Pancreas (tissue), 10 donors: Measurements from ENCODE around the gene TP53BP1. TPM values are rescaled to one million over a fixed set of nuclear protein-coding genes. Genes with fewer than 3 reads are reported as not detected.

Experiments used
- ATAC-seq, 4 donors: fragments of 200-7000 bp; cut with Tn5 transposase; one replicate each; pipeline versions ENCODE4 v1.8.0 to v1.9.1; 2020; ENCODE audit warnings: mild to moderate bottlenecking in 4 of 4, moderate library complexity in 4 of 4
- DNase-seq, 6 donors: peaks; one replicate each; pipeline ENCODE4 v3.0.0-alpha.2; 2020
- FAIRE-seq: peaks from 2 replicates; lab custom pipeline; 2012; peaks lifted over from hg19 to GRCh38; lab: Jason Lieb, UNC
- H3K27ac ChIP-seq, 4 donors: fragments of 200-600 bp; sonication (generic); 1 replicate in 3 of 4; 2 replicates in 1 of 4; pipeline versions ENCODE4 v1.5.0 to v1.8.0; 2020
- H3K27me3 ChIP-seq, 4 donors: fragments of 200-600 bp; one replicate each; pipeline ENCODE4 v1.8.0; 2021
- H3K36me3 ChIP-seq, 3 donors: fragments of 200-600 bp; sonication (generic) in 1 of 3; one replicate each; pipeline versions ENCODE4 v1.5.0 to v1.8.0; 2020 to 2021
- H3K4me1 ChIP-seq, 3 donors: fragments of 200-600 bp; one replicate each; pipeline ENCODE4 v1.8.0; 2021
- H3K4me3 ChIP-seq, 4 donors: fragments of 200-600 bp; sonication (generic) in 2 of 4; one replicate each; pipeline versions ENCODE4 v1.5.0 to v1.8.0; 2020 to 2021
- H3K9me3 ChIP-seq, 4 donors: fragments of 200-600 bp; one replicate each; pipeline ENCODE4 v1.8.0; 2021
- CTCF ChIP-seq, 4 donors: fragments of 200-600 bp; sonication (generic) in 3 of 4; IDR thresholded peaks; one replicate each; pipeline versions ENCODE4 v1.5.0 to v1.8.0; 2021; ENCODE audit warnings: antibody characterized with exemption in 4 of 4
- WGBS, 2 donors: extraction: QIAGEN DNeasy Blood & Tissue Kit; methylation state at CpG; one replicate each; pipeline ENCODE4 v1.1.7; 2013; 5-methylcytosine and 5-hydroxymethylcytosine counted together
- intact Hi-C, 3 donors: fragments of 100-400 bp; cut with DNase I; formaldehyde crosslinking; loops; one replicate each; pipeline versions ENCODE4 v1.11.1 to v1.14.2; 2022
- polyA plus RNA-seq, 2 donors: library from polyadenylated mRNA; stranded (reverse); fragments of 200-250 nt; gene quantifications; one replicate each; pipeline ENCODE4 v1.2.3, GENCODE V29; 2013
- total RNA-seq, 6 donors: library from RNA; stranded (reverse); fragmentation: NEBNext Ultra II Directional in 4 of 6; extraction: Animal tissue kit (Norgen Biotek cat#: 25700) in 4 of 6; gene quantifications; one replicate each; pipeline versions ENCODE4 v1.2.1 to v1.2.4, GENCODE V29; 2021 to 2023
- donor health status: healthy with polysubstance abuse.
- donor health status: DM: no; HTN: no; CAD: no; lungs with moderate emphysema.
- donor health status: DM: no; HTN: no; CAD: no.
- donor health status: control.
- donor health status: control.
- donor health status: Bipolar disorder and iron deficiency.
- donor health status: DM: yes; HTN: yes; CAD: no.
- donor health status: DM: no; HTN: no; CAD: no.
- donor health status: DM: no; HTN: no; CAD: no.
- donor health status: DM: yes; HTN: yes; CAD: no.

The TP53BP1 gene
- total and polyA plus RNA-seq, 8 donors, result 12.4 to 31.8 (median 15.2) TPM

DNA sequence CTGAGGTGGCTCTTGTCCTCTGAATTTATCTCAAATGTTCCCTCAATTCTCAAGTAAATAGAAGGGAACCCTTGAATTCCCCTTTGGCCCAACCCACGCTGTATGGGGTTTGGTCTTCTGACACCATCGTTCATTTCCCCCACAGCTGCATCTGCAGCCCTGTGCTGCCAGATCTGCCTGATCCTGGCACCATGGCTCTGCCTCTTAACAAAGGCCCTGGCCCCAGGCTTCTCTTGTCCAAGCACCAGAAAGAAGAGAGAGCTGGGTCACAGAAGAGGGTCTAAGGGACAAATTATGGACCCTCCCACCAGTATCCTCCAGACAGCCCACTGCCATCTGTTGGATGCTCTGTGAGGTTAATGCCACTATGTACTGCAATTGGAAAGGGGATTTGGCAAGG, 26.2 kb upstream of the TP53BP1 start:
- WGBS, 2 donors, result 72 to 87% methylated on average over 2 of the region's 2 CpGs
- FAIRE-seq, result no peak

GRCh38 chr15:43518197-43518761, 25.3 kb upstream of the TP53BP1 start:
- FAIRE-seq, result no peak
- H3K4me1 ChIP-seq, result no peaks in the 10 kb centered on the region
- DNase-seq, result no peak
- no peak overlapping the region for H3K27ac ChIP-seq
- H3K4me3 ChIP-seq, result peak overlapping the region in 1 of 4 donors; percentile 30
- H3K27me3 ChIP-seq, result peaks cover 0 to 3% (median 0%) of the 10 kb centered on the region in 4 donors
- WGBS, 2 donors, result 8 to 12% methylated on average over 12 to 18 of the region's 18 CpGs
- no peaks in the 10 kb centered on the region for H3K9me3 ChIP-seq
- no peaks in the 10 kb centered on the region for H3K36me3 ChIP-seq
- intact Hi-C loops, result no loop called here
- no peak for TF ChIP-seq CTCF (IDR thresholded peaks at IDR 0.05)
- ATAC-seq, result peak; percentile 55 to 67 (median 63)

More for the DNA sequence above, 26.2 kb upstream of the TP53BP1 start:
- ATAC-seq, result no peak
- H3K9me3 ChIP-seq, result no peaks in the 10 kb centered on the region
- no peak overlapping the region for H3K4me3 ChIP-seq
- intact Hi-C loops, result no loop called here
- no peak for DNase-seq
- no peaks in the 10 kb centered on the region for H3K36me3 ChIP-seq
- H3K4me1 ChIP-seq, result no peaks in the 10 kb centered on the region
- no peak overlapping the region for H3K27ac ChIP-seq
- H3K27me3 ChIP-seq, result peaks cover 0 to 3% (median 0%) of the 10 kb centered on the region in 4 donors
- no peak for TF ChIP-seq CTCF (IDR thresholded peaks at IDR 0.05)

GRCh38 chr15:43517354-43518196, 24.6 kb upstream of the TP53BP1 start, which contains the start of gene MAP1A:
Gene MAP1A, plus strand, starts transcription at chr15:43517608. Its CDS starts 3,866 bp downstream, at chr15:43521474.
- intact Hi-C loops, result no loop called here
- H3K4me3 ChIP-seq, result peak within 1 kb of the TSS in 1 of 4 donors; percentile 30
- no peak for FAIRE-seq
- no peak for TF ChIP-seq CTCF (IDR thresholded peaks at IDR 0.05)
- ATAC-seq, result peak in 3 of 4 donors; percentile 48 to 59 (median 55)
- no peaks in the 10 kb centered on the region for H3K4me1 ChIP-seq
- WGBS, 2 donors, result 15 to 17% methylated on average over 13 to 14 of the region's 15 CpGs
- no peaks in the 10 kb centered on the region for H3K9me3 ChIP-seq
- H3K36me3 ChIP-seq, result no peaks in the 10 kb centered on the region
- H3K27me3 ChIP-seq, result peaks cover 0 to 3% (median 0%) of the 10 kb centered on the region in 4 donors
- H3K27ac ChIP-seq, result no peak within 1 kb of the TSS
- DNase-seq, result no peak

DNA sequence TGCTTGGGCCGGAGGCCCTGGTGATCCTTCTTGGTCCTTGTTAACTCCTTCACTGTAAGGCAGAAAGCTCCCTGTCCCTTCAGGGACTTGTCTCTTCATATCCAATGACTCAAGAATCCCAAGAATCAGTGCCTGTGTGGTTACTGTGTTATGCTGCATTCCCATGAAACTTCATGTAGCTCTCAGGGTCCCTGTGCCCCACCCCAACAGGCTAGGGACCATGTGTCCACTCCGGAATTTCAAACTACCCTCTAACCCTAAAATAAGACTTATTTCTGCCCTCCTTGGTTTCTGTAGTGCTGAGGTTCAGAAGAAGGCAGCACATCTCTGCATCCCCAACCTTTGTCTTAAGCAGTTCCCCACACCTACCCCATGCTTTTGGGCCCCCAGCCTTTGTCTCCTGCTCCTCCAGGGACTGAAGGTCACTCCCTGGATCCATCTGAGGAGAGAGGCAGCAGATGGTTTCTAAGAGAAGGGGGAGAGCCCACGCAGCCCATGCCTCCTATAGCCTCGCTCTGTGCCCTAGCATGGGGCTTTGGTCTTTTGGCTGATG, 23.9 kb upstream of the TP53BP1 start:
- no peak for FAIRE-seq
- intact Hi-C loops, result no loop called here
- Histone ChIP-seq H3K36me3 (no peaks in the 10 kb centered on the region), H3K27ac (no peak overlapping the region), H3K27me3 (peaks cover 0 to 3% (median 0%) of the 10 kb centered on the region in 4 donors), H3K9me3 (no peaks in the 10 kb centered on the region), H3K4me3 (no peak overlapping the region), H3K4me1 (no peaks in the 10 kb centered on the region)
- WGBS, 2 donors, result 51 to 58% methylated on average over 4 of the region's 4 CpGs
- no peak for TF ChIP-seq CTCF (IDR thresholded peaks at IDR 0.05)
- DNase-seq, result no peak
- peak in 2 of 4 donors; percentile 3 to 39 for ATAC-seq
